Liver (tissue), 9 donors: ENCODE results near the gene CDKL5. TPM values are rescaled to one million over a fixed set of nuclear protein-coding genes. Genes with fewer than 3 reads are reported as not detected.

ENCODE experiments used
- DNase-seq: peaks from one replicate; pipeline ENCODE4 v3.0.0-alpha.2; 2017; ENCODE audit warnings: low spot score
- H3K27ac ChIP-seq, 2 donors: one replicate each; pipeline ENCODE4 v1.7.0; 2013; ENCODE audit warnings: inconsistent platforms in 2 of 2, low read length in 2 of 2, control low read depth in 1 of 2, low read depth in 1 of 2, mild to moderate bottlenecking in 1 of 2
- H3K27me3 ChIP-seq, 4 donors: one replicate each; pipeline versions ENCODE4 v1.6.1 to v1.7.0; 2013; ENCODE audit warnings: low read length in 3 of 4, inconsistent platforms in 1 of 4, mild to moderate bottlenecking in 1 of 4, moderate library complexity in 1 of 4; ENCODE audit not compliant: control insufficient read depth in 4 of 4, insufficient read depth in 4 of 4
- H3K36me3 ChIP-seq, 4 donors: one replicate each; pipeline versions ENCODE4 v1.6.1 to v1.7.0; 2013; ENCODE audit warnings: low read length in 3 of 4, mild to moderate bottlenecking in 3 of 4, low read depth in 1 of 4, moderate library complexity in 1 of 4; ENCODE audit not compliant: control insufficient read depth in 4 of 4, insufficient read depth in 3 of 4
- H3K4me1 ChIP-seq, 4 donors: one replicate each; pipeline versions ENCODE4 v1.6.1 to v1.7.0; 2013; ENCODE audit warnings: low read length in 3 of 4, mild to moderate bottlenecking in 3 of 4, moderate library complexity in 1 of 4; ENCODE audit not compliant: control insufficient read depth in 4 of 4, insufficient read depth in 4 of 4
- H3K4me3 ChIP-seq, 3 donors: one replicate each; pipeline versions ENCODE4 v1.6.1 to v1.7.0; 2013; ENCODE audit warnings: low read length in 3 of 3, control low read depth in 1 of 3, low read depth in 1 of 3, mild to moderate bottlenecking in 1 of 3
- H3K9ac ChIP-seq, 2 donors: one replicate each; pipeline ENCODE4 v1.7.0; 2013; ENCODE audit warnings: low read length in 2 of 2, mild to moderate bottlenecking in 2 of 2, moderate library complexity in 2 of 2, control low read depth in 1 of 2, low read depth in 1 of 2
- H3K9me3 ChIP-seq, 4 donors: one replicate each; pipeline versions ENCODE4 v1.6.1 to v1.7.0; 2013; ENCODE audit warnings: low read length in 3 of 4; ENCODE audit not compliant: control insufficient read depth in 4 of 4
- ATF3 ChIP-seq: IDR thresholded peaks from 2 replicates; pipeline ENCODE4 v1.6.1; 2016; ENCODE audit warnings: antibody characterized with exemption
- CTCF ChIP-seq: fragments of 150-350 bp; IDR thresholded peaks from 2 replicates; pipeline ENCODE4 v1.5.1; 2017; ENCODE audit warnings: improper control_type of control experiment, low read depth, low read length; ENCODE audit not compliant: missing input control
- FOXA1 ChIP-seq: IDR thresholded peaks from 2 replicates; pipeline ENCODE4 v1.6.1; 2016; ENCODE audit warnings: antibody characterized with exemption
- HNF4G ChIP-seq: IDR thresholded peaks from 2 replicates; pipeline ENCODE4 v1.6.1; 2016; ENCODE audit warnings: antibody characterized with exemption
- JUND ChIP-seq, 2 donors: IDR thresholded peaks; 2 replicates each; pipeline ENCODE4 v1.6.1; 2016; ENCODE audit warnings: antibody characterized with exemption in 2 of 2
- NR2F2 ChIP-seq: IDR thresholded peaks from 2 replicates; pipeline ENCODE4 v1.6.1; 2016; ENCODE audit warnings: antibody characterized with exemption
- RAD21 ChIP-seq, 2 donors: IDR thresholded peaks; 2 replicates each; pipeline ENCODE4 v1.6.1; 2016; ENCODE audit warnings: antibody characterized with exemption in 2 of 2, mild to moderate bottlenecking in 2 of 2
- RXRA ChIP-seq, 2 donors: IDR thresholded peaks; 2 replicates each; pipeline ENCODE4 v1.6.1; 2017 to 2018; ENCODE audit warnings: antibody characterized with exemption in 2 of 2, mild to moderate bottlenecking in 1 of 2
- SP1 ChIP-seq: IDR thresholded peaks from 2 replicates; pipeline ENCODE4 v1.6.1; 2018; ENCODE audit warnings: antibody characterized with exemption, mild to moderate bottlenecking
- TAF1 ChIP-seq: conservative IDR thresholded peaks from 2 replicates; pipeline ENCODE4 v1.6.1; 2016; ENCODE audit warnings: antibody characterized with exemption, mild to moderate bottlenecking
- YY1 ChIP-seq: IDR thresholded peaks from 2 replicates; pipeline ENCODE4 v1.6.1; 2016; ENCODE audit warnings: antibody characterized with exemption, mild to moderate bottlenecking
- ZBTB33 ChIP-seq: IDR thresholded peaks from 2 replicates; pipeline ENCODE4 v1.6.1; 2016; ENCODE audit warnings: antibody characterized with exemption
- WGBS: extraction: QIAGEN DNeasy Blood & Tissue Kit; methylation state at CpG from one replicate; pipeline ENCODE4 v1.1.7; 2013; 5-methylcytosine and 5-hydroxymethylcytosine counted together
- polyA plus RNA-seq, 2 donors: library from polyadenylated mRNA; stranded (reverse) in 1 of 2; unstranded in 1 of 2; fragments of 200-250 nt in 1 of 2; fragments of >200 nt in 1 of 2; fragmentation: Nextera tagmentation in 1 of 2; extraction: Ambion mirVana in 1 of 2; gene quantifications; one replicate each; pipeline versions ENCODE4 v1.2.1 to v1.2.3, GENCODE V29; 2013 to 2015
- total RNA-seq, 2 donors: library from RNA; depleted of rRNA; stranded (reverse); fragments of >200 nt; gene quantifications; one replicate each; pipeline ENCODE4 v1.2.3, GENCODE V29; 2014
- donor health status: healthy.
- donor health status: healthy.
- donor health status: healthy.
- donor health status: healthy.
- donor health status: healthy.

Gene CDKL5
- total and polyA plus RNA-seq, 4 donors = 0.59 to 3.3 (median 2.0) TPM

- Histone ChIP-seq H3K9me3 (no peaks in the 10 kb centered on the region), H3K36me3 (no peaks in the 10 kb centered on the region), H3K4me1 (peaks cover 0 to 2% (median 0%) of the 10 kb centered on the region in 4 donors), H3K27me3 (no peaks in the 10 kb centered on the region), H3K9ac (no peak overlapping the region), H3K4me3 (no peak overlapping the region), H3K27ac (no peak overlapping the region)
- TF ChIP-seq YY1 (no peak), ZBTB33 (no peak), RAD21 (IDR thresholded peaks at IDR 0.05) (no peak), JUND (IDR thresholded peaks at IDR 0.05) (no peak), RXRA (IDR thresholded peaks at IDR 0.05) (no peak)
- WGBS = 94% methylated on average over 1 of the region's 1 CpG
- no peak for DNase-seq
These were observed 124.2 kb downstream of the CDKL5 start for GRCh38 chrX:18549643-18550042.

GRCh38 chrX:18557879-18558278 lies 132.5 kb downstream of the CDKL5 start:
- H3K36me3 ChIP-seq = no peaks in the 10 kb centered on the region
- H3K27me3 ChIP-seq = no peaks in the 10 kb centered on the region
- no peaks in the 10 kb centered on the region for H3K9me3 ChIP-seq
- WGBS = 81% methylated on average over 1 of the region's 1 CpG
- DNase-seq = no peak
- H3K9ac ChIP-seq = no peak overlapping the region
- no peak overlapping the region for H3K4me3 ChIP-seq
- TF ChIP-seq RAD21 (IDR thresholded peaks at IDR 0.05) (no peak), TAF1 (no peak), HNF4G (no peak), ATF3 (no peak), SP1 (no peak), FOXA1 (no peak), NR2F2 (no peak), RXRA (IDR thresholded peaks at IDR 0.05) (no peak)
- no peak overlapping the region for H3K27ac ChIP-seq
- H3K4me1 ChIP-seq = no peaks in the 10 kb centered on the region

- Histone ChIP-seq H3K27me3 (no peaks in the 10 kb centered on the region), H3K4me3 (no peak overlapping the region), H3K27ac (no peak overlapping the region), H3K36me3 (no peaks in the 10 kb centered on the region), H3K9me3 (no peaks in the 10 kb centered on the region), H3K4me1 (no peaks in the 10 kb centered on the region), H3K9ac (no peak overlapping the region)
- 89% methylated on average over 3 of the region's 3 CpGs for WGBS
- TF ChIP-seq FOXA1 = no peak
- no peak for TF ChIP-seq RXRA (IDR thresholded peaks at IDR 0.05)
- no peak for TF ChIP-seq CTCF
- no peak for TF ChIP-seq SP1
- no peak for TF ChIP-seq HNF4G
- no peak for DNase-seq
These were observed 133.4 kb downstream of the CDKL5 start for GRCh38 chrX:18558799-18559198.
